Activated T-helper 2 cell treated with anti-CD3 and anti-CD28 coated beads, Interferon-gamma antibody, Interleukin-2, Interleukin-4, amounts not matched to agents 10 μg/mL and 5 μg/mL and 100 μg/mL, durations not matched to agents 14 hours and 24 hours and 36 hours (primary cell): ENCODE data around the gene STAT3. TPM values are rescaled to one million over a fixed set of nuclear protein-coding genes. Genes with fewer than 3 reads are reported as not detected.
"Not testable (repeated sequence)": the region's sequence is repeated elsewhere in the genome, so short reads cannot be mapped to it uniquely, and the experiment has no call there.

ENCODE experiments used
- DNase-seq: peaks from one replicate; pipeline ENCODE4 v3.0.0; 2021; ENCODE audit warnings: low spot score
- H3K27ac Mint-ChIP-seq: one replicate; pipeline ENCODE4 v1.8.0; 2021; ENCODE audit warnings: mixed read lengths
- H3K27me3 Mint-ChIP-seq: one replicate; pipeline ENCODE4 v1.8.0; 2021; ENCODE audit warnings: low read depth, mixed read lengths
- H3K36me3 Mint-ChIP-seq: one replicate; pipeline ENCODE4 v1.8.0; 2021; ENCODE audit warnings: low read depth, mixed read lengths
- H3K4me1 Mint-ChIP-seq: one replicate; pipeline ENCODE4 v1.8.0; 2021; ENCODE audit warnings: low read depth, mixed read lengths
- H3K4me3 Mint-ChIP-seq: one replicate; pipeline ENCODE4 v1.8.0; 2021; ENCODE audit warnings: low read depth, mild to moderate bottlenecking, moderate library complexity, mixed read lengths
- H3K9me3 Mint-ChIP-seq: one replicate; pipeline ENCODE4 v1.8.0; 2021; ENCODE audit warnings: mixed read lengths
- intact Hi-C: fragments of 100-400 bp; cut with micrococcal nuclease; formaldehyde crosslinking; loops from one replicate; pipeline ENCODE4 v1.15.1; 2023
- total RNA-seq: library from RNA; stranded (reverse); gene quantifications from 2 replicates; pipeline ENCODE4 v1.2.3, GENCODE V29; 2022

Gene STAT3
- total RNA-seq, 1 donor from 2014 or later, result 250 TPM

GRCh38 chr17:42301022-42301421, 87.2 kb downstream of the STAT3 start:
- no peak overlapping the region for H3K4me3 Mint-ChIP-seq
- no peaks in the 10 kb centered on the region for H3K9me3 Mint-ChIP-seq
- H3K27me3 Mint-ChIP-seq, result no peaks in the 10 kb centered on the region
- H3K4me1 Mint-ChIP-seq, result peaks cover 15% of the 10 kb centered on the region
- DNase-seq, result no peak
- H3K36me3 Mint-ChIP-seq, result peaks cover 68% of the 10 kb centered on the region
- peak overlapping the region; percentile 22 for H3K27ac Mint-ChIP-seq
- intact Hi-C loops, result no loop called here

DNA sequence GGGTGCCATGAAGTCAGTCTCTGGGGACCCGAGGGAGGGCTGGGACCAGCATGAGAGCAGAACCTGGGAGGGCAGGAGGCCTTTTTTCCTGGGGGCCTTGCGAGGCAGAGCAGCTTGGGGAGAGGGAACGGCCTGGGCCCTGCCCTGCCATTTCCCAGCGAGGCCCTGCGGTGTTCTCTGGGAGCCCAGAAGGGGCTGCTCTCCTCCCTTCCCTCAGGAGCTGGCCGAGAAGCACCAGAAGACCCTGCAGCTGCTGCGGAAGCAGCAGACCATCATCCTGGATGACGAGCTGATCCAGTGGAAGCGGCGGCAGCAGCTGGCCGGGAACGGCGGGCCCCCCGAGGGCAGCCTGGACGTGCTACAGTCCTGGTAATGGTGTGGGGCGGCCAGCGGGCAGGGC, 88.3 kb downstream of the STAT3 start:
- peaks cover 74% of the 10 kb centered on the region for H3K36me3 Mint-ChIP-seq
- H3K27ac Mint-ChIP-seq, H3K9me3 Mint-ChIP-seq, H3K4me3 Mint-ChIP-seq, DNase-seq, H3K27me3 Mint-ChIP-seq, intact Hi-C loops: not testable (repeated sequence)
- peaks cover 20% of the 10 kb centered on the region for H3K4me1 Mint-ChIP-seq

DNA sequence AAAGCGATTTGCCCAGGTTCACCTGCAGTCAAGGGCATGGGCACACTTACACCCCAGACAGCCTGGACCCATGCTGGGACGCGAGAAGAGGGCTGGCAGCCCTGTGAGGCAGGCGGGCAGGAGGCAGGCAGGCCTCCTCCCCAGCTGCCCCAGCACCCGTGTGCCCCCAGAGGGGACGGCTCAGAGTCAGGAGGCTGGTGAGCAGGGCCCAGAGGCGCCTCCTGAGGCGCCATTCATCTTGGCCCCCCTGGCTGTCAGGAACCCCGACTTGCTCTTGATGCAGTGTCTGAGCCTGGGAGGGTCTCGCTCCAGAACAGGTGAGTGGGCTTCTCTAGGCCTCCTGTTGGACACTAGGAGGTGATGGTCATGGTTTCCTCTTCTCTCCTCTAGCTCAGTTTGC, 88.9 kb downstream of the STAT3 start:
- intact Hi-C loops, DNase-seq, H3K27ac Mint-ChIP-seq, H3K9me3 Mint-ChIP-seq, H3K27me3 Mint-ChIP-seq, H3K4me3 Mint-ChIP-seq: not testable (repeated sequence)
- Mint-ChIP-seq H3K36me3 (peaks cover 74% of the 10 kb centered on the region), H3K4me1 (peaks cover 17% of the 10 kb centered on the region)

GRCh38 chr17:42297775-42298174, 90.5 kb downstream of the STAT3 start:
- DNase-seq, H3K4me3 Mint-ChIP-seq, H3K27ac Mint-ChIP-seq, intact Hi-C loops, H3K27me3 Mint-ChIP-seq, H3K9me3 Mint-ChIP-seq: not testable (repeated sequence)
- Mint-ChIP-seq H3K4me1 (peaks cover 19% of the 10 kb centered on the region), H3K36me3 (peaks cover 70% of the 10 kb centered on the region)

- peaks cover 24% of the 10 kb centered on the region for H3K4me1 Mint-ChIP-seq
- intact Hi-C loops, result no loop called here
- no peak for DNase-seq
- no peaks in the 10 kb centered on the region for H3K9me3 Mint-ChIP-seq
- no peak overlapping the region for H3K27ac Mint-ChIP-seq
- H3K36me3 Mint-ChIP-seq, result peaks cover 73% of the 10 kb centered on the region
- H3K27me3 Mint-ChIP-seq, result no peaks in the 10 kb centered on the region
- H3K4me3 Mint-ChIP-seq, result no peak overlapping the region
Measured at GRCh38 chr17:42296012-42296411, 92.2 kb downstream of the STAT3 start.

DNA sequence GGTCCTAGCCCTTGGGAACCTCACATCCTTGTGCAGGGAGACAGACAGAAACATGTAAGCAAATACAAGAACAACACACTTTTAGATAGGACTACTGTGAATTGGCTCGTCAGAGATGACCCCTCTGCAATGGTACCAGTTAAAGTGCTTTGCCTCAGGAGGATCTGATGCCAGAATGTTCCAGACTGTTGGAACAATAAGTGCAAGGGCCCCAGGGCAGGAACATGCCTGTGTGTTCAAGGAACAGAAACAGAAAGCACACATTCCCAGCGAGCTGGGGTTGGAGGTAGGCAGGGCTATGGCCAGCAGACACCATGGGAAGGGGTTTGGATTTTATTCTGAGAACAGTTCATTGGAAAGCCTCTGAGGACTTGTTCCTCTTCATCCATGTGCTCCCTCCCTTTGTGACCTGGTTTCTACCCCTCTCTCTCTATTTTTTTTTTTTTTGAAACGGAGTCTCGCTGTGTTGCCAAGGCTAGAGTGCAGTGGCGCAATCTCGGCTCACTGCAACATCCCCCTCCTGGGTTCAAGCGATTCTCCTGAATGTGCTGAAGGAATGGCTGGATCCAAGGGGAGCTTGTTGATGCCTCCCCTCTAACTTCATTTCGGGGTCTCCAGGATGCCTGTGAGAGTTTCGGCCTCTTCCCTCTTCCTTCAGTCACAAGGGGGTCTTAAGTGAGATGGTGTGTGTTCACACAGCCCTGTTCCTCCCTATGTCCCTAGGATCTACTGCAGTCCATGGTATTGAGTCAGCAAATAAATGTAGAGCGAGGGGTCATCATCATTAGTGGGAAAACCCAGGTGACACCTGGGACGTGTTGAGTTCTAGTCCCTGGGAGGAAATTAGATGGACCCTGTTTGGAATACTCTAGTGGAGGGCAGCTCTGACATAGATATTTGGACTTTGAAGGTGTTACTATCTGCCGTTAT, 93.5 kb downstream of the STAT3 start:
- no peak for DNase-seq
- Mint-ChIP-seq H3K4me1 (peaks cover 35% of the 10 kb centered on the region), H3K9me3 (no peaks in the 10 kb centered on the region), H3K36me3 (peaks cover 82% of the 10 kb centered on the region), H3K27me3 (no peaks in the 10 kb centered on the region), H3K4me3 (no peak overlapping the region), H3K27ac (peak overlapping the region; percentile 60)
- intact Hi-C loops, result no loop called here

- Mint-ChIP-seq H3K27ac (peak overlapping the region; percentile 38), H3K9me3 (no peaks in the 10 kb centered on the region), H3K36me3 (peaks cover 84% of the 10 kb centered on the region), H3K4me3 (peak overlapping the region; percentile 88), H3K4me1 (peaks cover 51% of the 10 kb centered on the region), H3K27me3 (no peaks in the 10 kb centered on the region)
- DNase-seq, result no peak
- intact Hi-C loops, result no loop called here
Measured at GRCh38 chr17:42291129-42291528, 97.1 kb downstream of the STAT3 start.

GRCh38 chr17:42290577-42290976, 97.7 kb downstream of the STAT3 start:
- Mint-ChIP-seq H3K4me1 (peaks cover 51% of the 10 kb centered on the region), H3K36me3 (peaks cover 81% of the 10 kb centered on the region), H3K9me3 (no peaks in the 10 kb centered on the region), H3K27me3 (no peaks in the 10 kb centered on the region), H3K27ac (peak overlapping the region; percentile 95), H3K4me3 (peak overlapping the region; percentile 88)
- DNase-seq, result no peak
- intact Hi-C loops, result no loop called here

DNA sequence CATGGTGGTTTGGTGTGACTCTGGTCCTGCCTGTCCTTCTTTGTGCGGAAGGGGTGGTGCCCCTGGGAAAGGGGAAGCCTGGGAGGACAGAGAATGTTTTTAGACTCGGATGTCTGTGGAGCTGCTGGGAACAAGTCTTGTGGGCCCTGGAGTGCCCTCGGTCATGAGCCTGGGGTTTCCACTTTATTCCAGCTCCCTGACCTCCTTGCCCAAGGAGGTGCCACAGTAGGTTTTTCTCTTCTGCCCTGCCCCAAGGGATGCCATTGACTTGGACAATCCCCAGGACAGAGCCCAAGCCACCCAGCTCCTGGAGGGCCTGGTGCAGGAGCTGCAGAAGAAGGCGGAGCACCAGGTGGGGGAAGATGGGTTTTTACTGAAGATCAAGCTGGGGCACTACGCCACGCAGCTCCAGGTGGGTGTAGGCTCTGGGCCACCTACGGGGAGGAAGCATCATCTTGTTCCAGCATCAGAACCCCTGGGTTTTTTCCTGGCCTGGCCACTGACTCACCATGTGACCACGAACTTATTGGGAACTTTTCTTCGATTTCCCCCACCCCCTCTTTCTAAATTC, 98.5 kb downstream of the STAT3 start:
- H3K4me3 Mint-ChIP-seq, result peak overlapping the region; percentile 88
- peaks cover 48% of the 10 kb centered on the region for H3K4me1 Mint-ChIP-seq
- no peak for DNase-seq
- no peaks in the 10 kb centered on the region for H3K9me3 Mint-ChIP-seq
- peaks cover 74% of the 10 kb centered on the region for H3K36me3 Mint-ChIP-seq
- intact Hi-C loops, result no loop called here
- H3K27me3 Mint-ChIP-seq, result no peaks in the 10 kb centered on the region
- H3K27ac Mint-ChIP-seq, result peak overlapping the region; percentile 95

GRCh38 chr17:42288803-42289610, 99.2 kb downstream of the STAT3 start:
- H3K9me3 Mint-ChIP-seq, result no peaks in the 10 kb centered on the region
- H3K4me1 Mint-ChIP-seq, result peaks cover 46% of the 10 kb centered on the region
- H3K36me3 Mint-ChIP-seq, result peaks cover 67% of the 10 kb centered on the region
- DNase-seq, result peak; percentile 55
- peak overlapping the region; percentile 95 for H3K27ac Mint-ChIP-seq
- peak overlapping the region; percentile 88 for H3K4me3 Mint-ChIP-seq
- H3K27me3 Mint-ChIP-seq, result no peaks in the 10 kb centered on the region
- intact Hi-C loops, result no loop called here

DNA sequence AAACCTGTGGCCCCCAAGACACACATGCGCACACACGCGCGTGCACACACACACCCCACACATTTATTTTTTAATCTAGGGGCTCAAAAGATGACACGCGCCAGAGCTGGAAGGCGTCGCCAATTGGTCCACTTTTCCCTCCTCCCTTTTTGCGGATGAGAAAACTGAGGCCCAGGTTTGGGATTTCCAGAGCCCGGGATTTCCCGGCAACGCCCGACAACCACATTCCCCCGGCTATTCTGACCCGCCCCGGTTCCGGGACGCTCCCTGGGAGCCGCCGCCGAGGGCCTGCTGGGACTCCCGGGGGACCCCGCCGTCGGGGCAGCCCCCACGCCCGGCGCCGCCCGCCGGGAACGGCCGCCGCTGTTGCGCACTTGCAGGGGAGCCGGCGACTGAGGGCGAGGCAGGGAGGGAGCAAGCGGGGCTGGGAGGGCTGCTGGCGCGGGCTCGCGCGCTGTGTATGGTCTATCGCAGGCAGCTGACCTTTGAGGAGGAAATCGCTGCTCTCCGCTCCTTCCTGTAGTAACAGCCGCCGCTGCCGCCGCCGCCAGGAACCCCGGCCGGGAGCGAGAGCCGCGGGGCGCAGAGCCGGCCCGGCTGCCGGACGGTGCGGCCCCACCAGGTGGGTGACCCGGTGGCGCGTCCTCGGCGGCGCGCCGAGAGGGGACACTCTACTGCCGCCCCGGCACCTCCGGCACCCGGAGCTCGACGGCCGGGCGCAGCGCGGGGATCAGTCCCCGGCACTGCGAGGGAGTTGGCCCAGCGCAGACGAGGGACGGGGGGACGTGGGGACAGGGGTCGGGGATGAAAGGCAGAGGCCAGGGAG, 100.1 kb downstream of the STAT3 start, which contains the start of gene STAT5A:
TSS of gene STAT5A (plus strand) at position 522 of the 826 bp plus-strand sequence. CDS start 914 bp downstream, outside the sequence.
- Mint-ChIP-seq H3K4me1 (peaks cover 41% of the 10 kb centered on the region), H3K36me3 (peaks cover 65% of the 10 kb centered on the region), H3K27ac (peak within 1 kb of the TSS; percentile 95), H3K9me3 (no peaks in the 10 kb centered on the region), H3K4me3 (peak within 1 kb of the TSS; percentile 90), H3K27me3 (no peaks in the 10 kb centered on the region)
- intact Hi-C loops, result loop anchor here (1.0 kb wide), 3 partner anchors 11 to 66 kb away; no protein-coding TSS in a partner anchor
- peak; percentile 77 for DNase-seq
